Measurements from ENCODE around the gene MAN1B1. TPM values are rescaled to one million over a fixed set of nuclear protein-coding genes. Genes with fewer than 3 reads are reported as not detected.

MAN1B1 gene
- polyA plus RNA-seq, 1 donor (not counting 4 experiments of a cell fraction or from before 2014, with no cell fraction given): 34.3 TPM

- dilution Hi-C loops (cut with MboI; ENCODE audit: extremely low pct_ligation_motif_present, low sequenced_read_pairs): no loop called here
- Histone ChIP-seq H2AFZ (ENCODE audit: control insufficient read depth, low read length) (no peak overlapping the region), H3K4me3 (ENCODE audit: control insufficient read depth in 2 of 3, extremely low read depth in 1 of 3, insufficient read depth in 2 of 3, low read depth in 1 of 3, low read length in 3 of 3) (no peak overlapping the region), H3K4me1 (ENCODE audit: control insufficient read depth, extremely low read depth, insufficient read depth, low read length) (no peaks in the 10 kb centered on the region), H3K9me1 (ENCODE audit: control insufficient read depth, extremely low read depth, insufficient read depth, low read length) (no peaks in the 10 kb centered on the region), H3K9me3 (ENCODE audit: control insufficient read depth, low read depth, low read length) (peaks cover 10% of the 10 kb centered on the region), H3K36me3 (ENCODE audit: control insufficient read depth in 2 of 2, extremely low read depth in 1 of 2, insufficient read depth in 2 of 2, low read length in 2 of 2) (peaks cover 19 to 20% of the 10 kb centered on the region in 2 experiments), H3K4me2 (ENCODE audit: control insufficient read depth, extremely low read depth, insufficient read depth, low read depth, low read length) (no peak overlapping the region), H3K9ac (ENCODE audit: control insufficient read depth, extremely low read depth, insufficient read depth, low read length) (no peak overlapping the region), H4K20me1 (ENCODE audit: control insufficient read depth, extremely low read depth, insufficient read depth, low read length) (no peaks in the 10 kb centered on the region), H3K27me3 (ENCODE audit: control insufficient read depth, extremely low read depth, insufficient read depth, low read length) (no peaks in the 10 kb centered on the region), H3K79me2 (ENCODE audit: control insufficient read depth, insufficient read depth, low read length) (peaks cover 3% of the 10 kb centered on the region), H3K27ac (ENCODE audit: control insufficient read depth, insufficient read depth, low read length) (no peak overlapping the region)
- no peak for DNase-seq (ENCODE audit: low read depth, low spot score)
- FAIRE-seq: no peak
- TF ChIP-seq EZH2 (IDR thresholded peaks at IDR 0.05; ENCODE audit: low read length): no peak
- TF ChIP-seq, protein P1, sequence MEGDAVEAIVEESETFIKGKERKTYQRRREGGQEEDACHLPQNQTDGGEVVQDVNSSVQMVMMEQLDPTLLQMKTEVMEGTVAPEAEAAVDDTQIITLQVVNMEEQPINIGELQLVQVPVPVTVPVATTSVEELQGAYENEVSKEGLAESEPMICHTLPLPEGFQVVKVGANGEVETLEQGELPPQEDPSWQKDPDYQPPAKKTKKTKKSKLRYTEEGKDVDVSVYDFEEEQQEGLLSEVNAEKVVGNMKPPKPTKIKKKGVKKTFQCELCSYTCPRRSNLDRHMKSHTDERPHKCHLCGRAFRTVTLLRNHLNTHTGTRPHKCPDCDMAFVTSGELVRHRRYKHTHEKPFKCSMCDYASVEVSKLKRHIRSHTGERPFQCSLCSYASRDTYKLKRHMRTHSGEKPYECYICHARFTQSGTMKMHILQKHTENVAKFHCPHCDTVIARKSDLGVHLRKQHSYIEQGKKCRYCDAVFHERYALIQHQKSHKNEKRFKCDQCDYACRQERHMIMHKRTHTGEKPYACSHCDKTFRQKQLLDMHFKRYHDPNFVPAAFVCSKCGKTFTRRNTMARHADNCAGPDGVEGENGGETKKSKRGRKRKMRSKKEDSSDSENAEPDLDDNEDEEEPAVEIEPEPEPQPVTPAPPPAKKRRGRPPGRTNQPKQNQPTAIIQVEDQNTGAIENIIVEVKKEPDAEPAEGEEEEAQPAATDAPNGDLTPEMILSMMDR (optimal IDR thresholded peaks at IDR 0.05 in 1 of 3, IDR thresholded peaks at IDR 0.05 in 1 of 3, conservative IDR thresholded peaks at IDR 0.05 in 1 of 3; ENCODE audit: extremely low read depth in 1 of 3, insufficient read depth in 2 of 3, low read length in 3 of 3): no peak
Measured at GRCh38 chr9:137107312-137107921, 20.6 kb downstream of the MAN1B1 start.

DNA sequence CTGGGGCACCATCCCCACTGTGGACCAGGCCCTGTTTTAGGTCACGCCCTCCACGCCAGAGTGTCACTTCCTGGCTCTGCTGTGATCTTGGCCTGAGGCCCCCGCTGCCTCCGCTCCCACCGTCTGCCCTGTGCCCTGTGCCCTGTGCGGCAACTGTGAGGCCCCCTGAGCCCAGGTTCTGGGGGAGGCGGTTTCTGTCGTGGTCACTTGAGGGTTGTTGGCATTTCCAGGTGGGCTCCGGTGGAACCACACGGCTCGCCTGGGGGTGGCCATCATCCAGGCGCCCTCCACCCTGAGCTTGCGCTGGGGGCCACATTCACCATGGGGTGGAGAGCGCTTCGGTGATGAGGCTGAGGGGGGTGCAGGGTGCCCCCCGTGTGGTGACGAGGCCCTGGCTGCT lies 21.2 kb downstream of the MAN1B1 start:
- no peak for TF ChIP-seq EZH2 (IDR thresholded peaks at IDR 0.05; ENCODE audit: low read length)
- TF ChIP-seq, protein P1 (optimal IDR thresholded peaks at IDR 0.05 in 1 of 3, IDR thresholded peaks at IDR 0.05 in 1 of 3, conservative IDR thresholded peaks at IDR 0.05 in 1 of 3; ENCODE audit: extremely low read depth in 1 of 3, insufficient read depth in 2 of 3, low read length in 3 of 3): no peak
- Histone ChIP-seq H3K4me3 (ENCODE audit: control insufficient read depth in 2 of 3, extremely low read depth in 1 of 3, insufficient read depth in 2 of 3, low read depth in 1 of 3, low read length in 3 of 3) (no peak overlapping the region), H2AFZ (ENCODE audit: control insufficient read depth, low read length) (no peak overlapping the region), H3K79me2 (ENCODE audit: control insufficient read depth, insufficient read depth, low read length) (peaks cover 1% of the 10 kb centered on the region), H3K27me3 (ENCODE audit: control insufficient read depth, extremely low read depth, insufficient read depth, low read length) (no peaks in the 10 kb centered on the region), H3K27ac (ENCODE audit: control insufficient read depth, insufficient read depth, low read length) (no peak overlapping the region), H3K9ac (ENCODE audit: control insufficient read depth, extremely low read depth, insufficient read depth, low read length) (no peak overlapping the region), H3K9me1 (ENCODE audit: control insufficient read depth, extremely low read depth, insufficient read depth, low read length) (no peaks in the 10 kb centered on the region), H3K4me1 (ENCODE audit: control insufficient read depth, extremely low read depth, insufficient read depth, low read length) (no peaks in the 10 kb centered on the region), H3K36me3 (ENCODE audit: control insufficient read depth in 2 of 2, extremely low read depth in 1 of 2, insufficient read depth in 2 of 2, low read length in 2 of 2) (peaks cover 14% of the 10 kb centered on the region in 2 experiments), H3K4me2 (ENCODE audit: control insufficient read depth, extremely low read depth, insufficient read depth, low read depth, low read length) (no peak overlapping the region), H3K9me3 (ENCODE audit: control insufficient read depth, low read depth, low read length) (peaks cover 5% of the 10 kb centered on the region), H4K20me1 (ENCODE audit: control insufficient read depth, extremely low read depth, insufficient read depth, low read length) (no peaks in the 10 kb centered on the region)
- dilution Hi-C loops (cut with MboI; ENCODE audit: extremely low pct_ligation_motif_present, low sequenced_read_pairs): no loop called here
- no peak for DNase-seq (ENCODE audit: low read depth, low spot score)
- no peak for FAIRE-seq

All from keratinocyte (primary cell).